Stimulated activated CD4-positive, alpha-beta T cell treated with anti-CD3 and anti-CD28 coated beads, Interleukin-4, amount 100 ng/mL, for 4 hours (primary cell): Measurements from ENCODE around the gene TNMD.
A peak's percentile ranks its signal among the peaks of the same experiment; 100 is the strongest.
"Not testable (repeated sequence)": the region's sequence is repeated elsewhere in the genome, so short reads cannot be mapped to it uniquely, and the experiment has no call there.

Experiments used
- DNase-seq, 2 experiments: peaks; one replicate each; pipeline ENCODE4 v3.0.0-alpha.2; 2020

The TNMD gene

GRCh38 chrX:100584611-100585010 lies at the start of gene TNMD:
Gene TNMD, plus strand, starts transcription at chrX:100584936. Its CDS starts 83 bp downstream, at chrX:100585019.
- no peak for DNase-seq

- not testable (repeated sequence) for DNase-seq
These were observed 19.2 kb upstream of the TNMD start for GRCh38 chrX:100565534-100565933.

- no peak for DNase-seq
These were observed 2.0 kb downstream of the TNMD start for GRCh38 chrX:100586747-100587146.

GRCh38 chrX:100587861-100588260 lies 3.1 kb downstream of the TNMD start:
- DNase-seq: no peak

- no peak for DNase-seq
These were observed 6.7 kb downstream of the TNMD start for GRCh38 chrX:100591256-100592051.

- no peak for DNase-seq
These were observed 8.4 kb downstream of the TNMD start for GRCh38 chrX:100593126-100593525.

GRCh38 chrX:100593581-100593980 lies 8.8 kb downstream of the TNMD start:
- DNase-seq: no peak

GRCh38 chrX:100596601-100597000 lies 11.9 kb downstream of the TNMD start:
- no peak for DNase-seq

- DNase-seq: no peak
These were observed 14.7 kb downstream of the TNMD start for GRCh38 chrX:100599456-100599855.

GRCh38 chrX:100600340-100600739 lies 15.6 kb downstream of the TNMD start:
- DNase-seq: no peak

GRCh38 chrX:100600758-100601157 lies 16.0 kb downstream of the TNMD start:
- no peak for DNase-seq

- no peak for DNase-seq
These were observed 22.0 kb downstream of the TNMD start for GRCh38 chrX:100606753-100607152.

GRCh38 chrX:100609591-100609990 lies 24.9 kb downstream of the TNMD start:
- no peak for DNase-seq

- no peak for DNase-seq
These were observed 27.2 kb downstream of the TNMD start for GRCh38 chrX:100611951-100612350.

- no peak for DNase-seq
These were observed 30.3 kb downstream of the TNMD start for GRCh38 chrX:100615005-100615404.

GRCh38 chrX:100623001-100623400 lies 38.3 kb downstream of the TNMD start:
- no peak for DNase-seq

GRCh38 chrX:100625985-100626491 lies 41.3 kb downstream of the TNMD start:
- DNase-seq: no peak

GRCh38 chrX:100635040-100635439 lies 50.3 kb downstream of the TNMD start:
- no peak for DNase-seq

GRCh38 chrX:100635989-100636320 lies 51.2 kb downstream of the TNMD start:
- DNase-seq: no peak

- DNase-seq: peak; percentile 66 to 72
These were observed 51.7 kb downstream of the TNMD start, which contains the start of gene TSPAN6 for GRCh38 chrX:100636321-100636991. Gene TSPAN6, minus strand, starts transcription at chrX:100636806. Its CDS starts 112 bp downstream, at chrX:100636694.

- DNase-seq: no peak
These were observed 57.6 kb downstream of the TNMD start for GRCh38 chrX:100642290-100642689.

- DNase-seq: no peak
These were observed 58.5 kb downstream of the TNMD start for GRCh38 chrX:100643212-100643611.

- DNase-seq: no peak
These were observed 59.5 kb downstream of the TNMD start, which contains the start of gene SRPX2 for GRCh38 chrX:100643956-100644860. Gene SRPX2, plus strand, starts transcription at chrX:100644199. Its CDS starts 2,124 bp downstream, at chrX:100646323.
